ENCODE measurements around the gene KCNT1.

- TF ChIP-seq POLR2AphosphoS5 (IDR thresholded peaks at IDR 0.05; ENCODE audit: low read depth, low read length) (no peak), SIN3A (IDR thresholded peaks at IDR 0.05; ENCODE audit: borderline replicate concordance, insufficient read depth, low read length) (no peak), TAF1 (IDR thresholded peaks at IDR 0.05; ENCODE audit: borderline replicate concordance, insufficient read depth, low read length) (no peak), FOXP2 (optimal IDR thresholded peaks at IDR 0.05; ENCODE audit: borderline replicate concordance, extremely low read depth, extremely low read length, insufficient read depth) (no peak)
- TF ChIP-seq, protein P1, sequence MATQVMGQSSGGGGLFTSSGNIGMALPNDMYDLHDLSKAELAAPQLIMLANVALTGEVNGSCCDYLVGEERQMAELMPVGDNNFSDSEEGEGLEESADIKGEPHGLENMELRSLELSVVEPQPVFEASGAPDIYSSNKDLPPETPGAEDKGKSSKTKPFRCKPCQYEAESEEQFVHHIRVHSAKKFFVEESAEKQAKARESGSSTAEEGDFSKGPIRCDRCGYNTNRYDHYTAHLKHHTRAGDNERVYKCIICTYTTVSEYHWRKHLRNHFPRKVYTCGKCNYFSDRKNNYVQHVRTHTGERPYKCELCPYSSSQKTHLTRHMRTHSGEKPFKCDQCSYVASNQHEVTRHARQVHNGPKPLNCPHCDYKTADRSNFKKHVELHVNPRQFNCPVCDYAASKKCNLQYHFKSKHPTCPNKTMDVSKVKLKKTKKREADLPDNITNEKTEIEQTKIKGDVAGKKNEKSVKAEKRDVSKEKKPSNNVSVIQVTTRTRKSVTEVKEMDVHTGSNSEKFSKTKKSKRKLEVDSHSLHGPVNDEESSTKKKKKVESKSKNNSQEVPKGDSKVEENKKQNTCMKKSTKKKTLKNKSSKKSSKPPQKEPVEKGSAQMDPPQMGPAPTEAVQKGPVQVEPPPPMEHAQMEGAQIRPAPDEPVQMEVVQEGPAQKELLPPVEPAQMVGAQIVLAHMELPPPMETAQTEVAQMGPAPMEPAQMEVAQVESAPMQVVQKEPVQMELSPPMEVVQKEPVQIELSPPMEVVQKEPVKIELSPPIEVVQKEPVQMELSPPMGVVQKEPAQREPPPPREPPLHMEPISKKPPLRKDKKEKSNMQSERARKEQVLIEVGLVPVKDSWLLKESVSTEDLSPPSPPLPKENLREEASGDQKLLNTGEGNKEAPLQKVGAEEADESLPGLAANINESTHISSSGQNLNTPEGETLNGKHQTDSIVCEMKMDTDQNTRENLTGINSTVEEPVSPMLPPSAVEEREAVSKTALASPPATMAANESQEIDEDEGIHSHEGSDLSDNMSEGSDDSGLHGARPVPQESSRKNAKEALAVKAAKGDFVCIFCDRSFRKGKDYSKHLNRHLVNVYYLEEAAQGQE (IDR thresholded peaks at IDR 0.05; ENCODE audit: insufficient read depth in 1 of 2, low read depth in 2 of 2, low read length in 2 of 2): no peak
These were observed 4.8 kb upstream of the KCNT1 start for GRCh38 chr9:135697226-135697625.

Data from PFSK-1 (cell line).